HG03159 (cell line): Measurements from ENCODE around the gene CREB3L4.
"Not testable (repeated sequence)": the region's sequence is repeated elsewhere in the genome, so short reads cannot be mapped to it uniquely, and the experiment has no call there.

Experiments used
- ATAC-seq: cut with Tn5 transposase; IDR thresholded peaks from one replicate; pipeline ENCODE4 v1.9.1; 2021; ENCODE audit warnings: mild to moderate bottlenecking, moderate library complexity; ENCODE audit not compliant: unreplicated experiment

The CREB3L4 gene

DNA sequence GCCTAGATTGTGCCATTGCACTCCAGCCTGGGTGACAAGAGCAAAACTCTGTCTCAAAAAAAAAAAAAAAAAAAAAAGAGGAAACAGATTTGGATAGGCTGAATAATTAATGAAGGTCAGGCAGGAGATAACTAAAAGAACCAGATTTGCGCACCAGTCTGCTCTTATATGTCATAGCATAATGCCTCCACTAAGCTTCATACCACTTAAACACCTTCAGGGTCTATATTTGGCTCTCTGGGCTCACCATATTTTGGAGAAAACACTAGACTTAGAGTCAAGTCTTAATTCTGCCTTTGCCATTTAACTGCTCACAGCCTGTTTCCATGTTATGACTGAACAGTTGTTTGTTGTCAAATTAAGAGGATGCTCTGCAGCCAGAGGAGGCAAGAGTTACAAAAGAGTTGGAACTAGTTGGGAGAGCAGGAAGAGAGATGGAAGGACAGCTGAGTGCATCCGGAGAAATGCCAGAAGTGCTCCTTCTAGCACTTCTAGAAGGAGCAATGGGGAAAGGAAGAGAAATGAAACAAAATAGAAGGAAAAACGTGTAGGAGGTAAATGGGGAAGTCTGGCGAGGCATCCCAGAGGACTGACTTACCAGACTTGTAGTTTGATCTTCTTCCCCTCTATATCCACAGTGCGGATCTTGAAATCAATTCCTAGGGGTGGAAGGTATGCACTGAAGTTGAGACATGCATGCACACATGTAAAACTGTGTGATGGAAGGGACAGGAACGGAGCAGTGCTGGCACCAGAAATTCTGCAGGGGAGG, 16.6 kb downstream of the CREB3L4 start:
- ATAC-seq: no peak

DNA sequence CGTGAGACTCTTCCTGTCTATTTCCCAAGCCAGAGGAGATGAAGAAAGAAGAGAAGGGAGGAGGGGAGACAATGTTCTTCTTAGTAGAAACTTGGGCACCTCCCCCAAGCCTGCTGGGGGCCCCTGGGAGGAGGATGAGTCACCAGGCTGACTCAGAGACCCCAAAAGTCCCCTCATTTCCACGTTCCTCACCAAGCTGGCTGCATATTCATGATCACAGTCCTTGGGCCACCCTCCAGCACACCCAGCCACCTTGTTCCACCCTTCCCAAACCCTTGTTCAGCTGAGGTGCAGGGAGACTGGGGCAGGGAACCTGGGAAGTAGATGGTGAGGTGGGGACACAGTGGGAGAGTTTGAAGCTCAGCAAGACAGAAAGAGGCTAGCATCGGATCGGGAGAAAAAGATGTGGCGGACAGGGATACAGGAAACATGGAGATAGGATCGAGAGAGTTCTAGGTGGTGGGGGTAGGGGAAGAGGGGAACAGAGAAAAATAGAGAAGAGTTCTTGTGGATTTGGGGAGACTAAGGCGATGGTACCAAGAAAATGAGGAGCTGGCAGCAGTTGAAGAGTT, 17.7 kb downstream of the CREB3L4 start:
- ATAC-seq: no peak

GRCh38 chr1:153985941-153986761, 18.4 kb downstream of the CREB3L4 start, which contains the start of gene RAB13:
TSS of gene RAB13 (minus strand) at chr1:153986339. CDS start at chr1:153986236, 103 bp downstream.
- ATAC-seq: no peak

DNA sequence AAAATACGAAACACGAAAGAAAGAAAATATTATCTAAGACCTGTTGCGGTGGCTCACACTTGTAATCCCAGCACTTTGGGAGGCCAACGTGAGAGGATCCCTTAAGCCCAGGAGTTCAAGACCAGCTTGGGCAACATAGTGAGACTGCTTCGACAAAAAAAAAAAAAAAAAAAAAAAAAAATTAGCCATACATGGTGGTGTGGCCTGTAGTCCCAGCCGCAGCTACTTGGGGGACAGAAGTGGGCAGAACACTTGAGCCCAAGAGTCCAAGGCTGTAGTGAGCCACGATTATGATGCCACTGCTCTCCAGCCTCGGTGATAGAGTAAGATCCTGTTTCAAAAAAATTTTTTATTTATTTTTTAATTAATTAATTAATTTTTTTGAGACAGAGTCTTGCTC, 19.9 kb downstream of the CREB3L4 start:
- ATAC-seq: no peak

DNA sequence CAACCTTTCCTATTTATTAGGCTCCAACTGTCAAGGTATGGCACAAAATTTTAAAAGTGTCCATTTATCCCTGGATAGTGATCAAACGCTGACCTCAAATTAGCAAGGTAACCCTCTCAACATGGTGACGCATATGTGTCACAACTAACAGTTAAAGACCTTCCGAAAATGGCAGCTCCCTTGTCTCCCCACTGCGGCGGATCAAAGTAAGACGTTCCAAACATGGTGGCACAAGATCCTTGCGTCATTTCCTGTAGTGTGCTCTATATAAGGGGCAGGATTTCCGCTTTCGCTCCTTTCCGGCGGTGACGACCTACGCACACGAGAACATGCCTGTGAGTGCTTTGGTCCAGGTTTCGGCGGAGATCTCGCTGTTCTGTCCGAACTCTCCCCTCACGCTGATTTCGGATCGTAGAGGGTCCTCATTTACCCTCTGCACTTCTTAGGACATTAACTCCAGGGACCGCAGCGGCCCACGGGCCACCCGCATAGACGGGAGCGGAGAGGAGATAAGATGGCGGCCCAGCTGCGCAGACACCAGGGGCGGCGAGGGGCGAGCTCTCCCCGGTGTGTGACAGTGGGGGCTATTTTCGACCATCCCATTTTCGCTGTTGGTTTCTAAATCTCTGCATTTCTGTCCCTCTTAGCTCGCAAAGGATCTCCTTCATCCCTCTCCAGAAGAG, 22.9 kb downstream of the CREB3L4 start, which contains the start of gene RPS27:
TSS of gene RPS27 (plus strand) at position 295 of the 683 bp plus-strand sequence. CDS start at position 330, 35 bp downstream.
- peak; percentile 67 for ATAC-seq

DNA sequence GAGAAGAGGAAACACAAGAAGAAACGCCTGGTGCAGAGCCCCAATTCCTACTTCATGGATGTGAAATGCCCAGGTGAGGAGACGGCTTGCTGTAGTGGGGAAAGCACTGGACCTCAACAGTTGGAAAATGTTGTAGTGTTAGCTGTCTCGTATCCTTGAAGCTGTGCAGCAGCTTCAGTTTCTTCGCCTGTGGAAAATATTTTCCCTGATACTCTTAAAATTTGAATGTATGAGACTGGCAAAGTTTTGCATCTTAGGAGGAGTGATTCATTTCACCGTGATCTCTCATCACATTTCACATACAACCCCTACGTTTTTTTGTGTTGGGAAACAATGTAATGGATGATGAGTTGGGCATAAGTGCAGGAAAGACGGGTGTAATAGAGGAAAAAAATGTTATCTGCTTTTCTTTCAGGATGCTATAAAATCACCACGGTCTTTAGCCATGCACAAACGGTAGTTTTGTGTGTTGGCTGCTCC, 23.5 kb downstream of the CREB3L4 start:
- ATAC-seq: no peak

- no peak for ATAC-seq
Observed at GRCh38 chr1:153991806-153992205, 24.1 kb downstream of the CREB3L4 start.

DNA sequence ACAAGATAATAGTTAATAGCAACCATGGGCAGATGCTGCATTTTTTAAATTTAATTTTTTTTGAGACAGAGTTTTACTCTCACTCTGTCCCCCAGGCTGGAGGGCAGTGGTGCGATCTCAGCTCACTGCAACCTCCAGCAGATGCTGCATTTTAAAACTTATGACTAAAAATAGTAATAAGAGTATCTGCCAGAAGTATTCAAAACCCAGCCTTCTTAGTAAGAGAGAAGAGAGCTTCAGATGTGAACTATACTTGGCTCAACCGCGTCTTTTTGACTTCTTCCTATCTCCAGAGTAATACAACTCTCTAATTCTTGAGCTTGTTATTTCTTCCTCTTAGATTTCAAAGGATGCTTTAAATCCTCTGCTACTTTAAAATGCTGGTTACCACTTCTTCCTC, 27.5 kb downstream of the CREB3L4 start:
- no peak for ATAC-seq

DNA sequence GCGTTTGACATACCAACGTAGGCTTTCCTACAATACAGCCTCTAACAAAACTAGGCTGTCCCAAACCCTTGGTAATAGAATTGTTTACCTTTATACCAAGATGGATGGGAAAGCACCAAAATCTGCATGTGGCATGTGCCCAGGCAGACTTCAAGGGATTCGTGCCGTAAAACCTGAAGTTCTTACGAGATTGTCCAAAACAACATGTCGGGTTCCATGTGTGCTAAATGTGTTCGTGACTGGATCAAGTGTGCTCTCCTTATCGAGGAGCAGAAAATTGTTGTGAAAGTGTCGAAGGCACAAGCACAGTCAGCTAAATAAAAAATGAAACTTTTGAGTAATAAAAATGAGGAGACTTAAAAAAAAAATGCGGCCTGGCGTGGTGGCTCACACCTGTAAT, 27.9 kb downstream of the CREB3L4 start:
- no peak for ATAC-seq

DNA sequence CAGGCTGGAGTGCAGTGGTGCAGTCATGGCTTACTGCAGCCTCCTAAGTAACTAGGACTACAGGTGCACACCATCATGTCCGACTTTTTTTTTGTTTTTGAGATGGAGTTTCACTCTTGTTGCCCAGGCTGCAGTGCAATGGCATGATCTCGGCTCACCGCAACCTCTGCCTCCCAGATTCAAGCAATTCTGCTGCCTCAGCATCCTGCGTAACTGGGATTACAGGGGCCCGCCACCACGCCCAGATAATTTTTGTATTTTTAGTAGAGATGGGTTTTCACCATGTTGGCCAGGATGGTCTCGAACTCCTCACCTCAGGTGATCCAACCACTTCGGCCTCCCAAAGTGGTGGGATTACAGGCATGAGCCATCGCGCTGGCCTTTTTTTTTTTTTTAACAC, 29.2 kb downstream of the CREB3L4 start:
- ATAC-seq: not testable (repeated sequence)

DNA sequence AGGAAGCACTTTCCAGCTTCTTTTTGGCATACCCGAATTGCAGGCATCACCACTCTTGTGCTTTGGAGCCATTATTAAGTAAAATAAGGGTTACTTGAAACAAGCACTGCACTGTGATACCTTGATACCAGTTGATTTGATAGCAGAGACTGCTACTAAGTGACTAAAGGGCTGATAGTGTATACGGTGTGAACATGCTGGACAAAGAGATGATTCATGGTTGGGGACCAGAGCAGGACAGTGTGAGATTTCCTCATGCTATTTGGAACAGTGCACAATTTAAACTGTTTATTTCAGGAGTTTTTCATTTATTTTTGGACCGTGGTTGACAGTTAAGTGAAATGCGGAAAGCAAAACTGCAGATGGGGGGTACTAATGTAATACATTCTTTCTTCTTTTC, 32.7 kb downstream of the CREB3L4 start:
- no peak for ATAC-seq

- no peak for ATAC-seq
Observed at GRCh38 chr1:154006136-154006535, 38.4 kb downstream of the CREB3L4 start.

GRCh38 chr1:154012129-154012528, 44.4 kb downstream of the CREB3L4 start:
- no peak for ATAC-seq

- not testable (repeated sequence) for ATAC-seq
Observed at GRCh38 chr1:154012543-154012942, 44.8 kb downstream of the CREB3L4 start.

DNA sequence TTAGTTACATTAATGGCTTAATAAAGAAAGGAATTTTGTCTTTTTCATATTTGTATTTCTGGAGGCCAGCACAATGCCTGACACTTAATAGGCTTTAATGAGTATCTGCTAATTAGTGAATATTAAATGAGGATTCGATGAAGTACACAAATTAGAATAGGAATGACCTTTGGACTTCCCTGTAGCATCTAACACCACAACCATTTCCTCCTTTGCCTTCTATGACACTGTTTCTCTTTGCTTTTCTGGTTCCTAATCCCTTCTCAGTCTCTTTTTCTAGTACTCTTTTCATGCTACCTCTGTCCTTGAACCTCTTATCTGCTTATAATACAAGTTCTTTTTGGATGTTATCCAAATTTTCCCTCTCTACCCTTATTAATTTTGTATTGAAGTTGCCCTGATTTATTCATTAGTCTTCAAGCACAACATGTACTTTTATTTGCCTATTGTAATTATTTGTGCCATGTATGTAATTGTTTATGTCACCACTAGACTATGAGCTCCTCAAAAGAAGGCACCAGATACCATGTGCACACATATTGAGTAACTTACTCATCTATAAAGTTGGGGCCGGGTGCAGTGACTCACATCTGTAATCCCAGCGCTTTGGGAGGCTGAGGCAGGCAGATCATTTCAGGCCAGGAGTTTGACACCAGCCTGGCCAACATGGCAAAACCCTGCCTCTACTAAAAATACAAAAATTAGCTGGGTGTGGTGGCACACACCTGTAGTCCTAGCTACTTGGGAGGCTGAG, 46.6 kb downstream of the CREB3L4 start:
- ATAC-seq: no peak

- ATAC-seq: no peak
Observed at GRCh38 chr1:154019269-154019668, 51.6 kb downstream of the CREB3L4 start.

- no peak for ATAC-seq
Observed at GRCh38 chr1:154019940-154020339, 52.2 kb downstream of the CREB3L4 start.
